Skin epidermis (tissue), 12 donors: ENCODE data around the gene ZNF783.
"Not testable (repeated sequence)": the region's sequence is repeated elsewhere in the genome, so short reads cannot be mapped to it uniquely, and the experiment has no call there.

ENCODE experiments used
- H3K27ac ChIP-seq, 21 experiments: fragments of 200-600 bp; sonication (generic) in 11 of 21; one replicate each; pipeline ENCODE4 v1.5.0; 2020; ENCODE audit warnings: mild to moderate bottlenecking in 3 of 21, inconsistent platforms in 2 of 21, moderate library complexity in 2 of 21
- H3K4me3 ChIP-seq, 7 experiments: fragments of 200-600 bp; sonication (generic) in 2 of 7; one replicate each; pipeline ENCODE4 v1.5.0; 2020; ENCODE audit warnings: inconsistent platforms in 2 of 7, mild to moderate bottlenecking in 2 of 7, moderate library complexity in 1 of 7

The ZNF783 gene

DNA sequence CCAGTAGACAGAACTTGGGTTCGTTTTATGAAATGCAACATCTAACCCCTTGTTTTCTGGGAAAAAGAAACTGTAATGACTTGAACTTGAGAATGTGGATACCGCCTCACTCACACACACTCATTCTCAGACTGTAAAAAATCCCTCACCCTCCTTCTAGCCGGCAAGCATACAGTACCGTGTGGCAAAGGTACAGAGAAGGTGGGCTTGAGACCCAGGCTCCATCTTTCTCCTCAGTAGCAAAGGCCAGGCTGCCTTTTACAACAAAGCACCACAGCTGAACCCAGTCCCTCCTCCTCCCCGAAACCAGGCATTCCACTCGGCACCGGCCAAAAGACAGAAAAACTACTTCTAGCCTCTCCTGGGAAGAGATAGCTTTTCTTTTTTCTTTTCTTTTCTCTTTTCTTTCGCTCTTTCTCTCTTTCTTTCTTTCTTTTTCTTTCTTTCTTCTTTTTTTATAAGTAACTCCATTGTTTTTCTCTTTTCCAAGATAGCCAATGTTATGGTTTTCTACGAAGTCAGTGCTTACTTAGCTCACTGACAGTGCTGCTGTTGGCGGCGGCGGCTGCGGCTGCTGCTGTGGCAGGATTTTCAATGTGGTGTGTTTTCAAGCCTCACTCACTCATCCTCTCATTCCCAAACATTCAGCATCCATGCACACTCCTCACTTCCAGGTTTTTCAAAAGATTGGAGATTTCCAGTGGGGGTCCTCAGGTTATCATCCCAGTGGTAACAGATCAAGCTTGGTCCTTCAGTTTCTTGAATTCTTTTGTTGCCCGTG, 59.3 kb downstream of the ZNF783 start:
- Histone ChIP-seq H3K27ac (peak overlapping the region in 1 of 21 experiments; percentile 50), H3K4me3 (peak overlapping the region in 2 of 7 experiments; percentile 4 to 19)

- H3K27ac ChIP-seq, result peak overlapping the region in 1 of 21 experiments; percentile 50
- peak overlapping the region in 2 of 7 experiments; percentile 4 to 19 for H3K4me3 ChIP-seq
Measured at GRCh38 chr7:149321978-149322541, 60.1 kb downstream of the ZNF783 start.

- H3K27ac ChIP-seq, result no peak overlapping the region
- H3K4me3 ChIP-seq, result no peak overlapping the region
Measured at GRCh38 chr7:149322737-149323136, 60.7 kb downstream of the ZNF783 start.

DNA sequence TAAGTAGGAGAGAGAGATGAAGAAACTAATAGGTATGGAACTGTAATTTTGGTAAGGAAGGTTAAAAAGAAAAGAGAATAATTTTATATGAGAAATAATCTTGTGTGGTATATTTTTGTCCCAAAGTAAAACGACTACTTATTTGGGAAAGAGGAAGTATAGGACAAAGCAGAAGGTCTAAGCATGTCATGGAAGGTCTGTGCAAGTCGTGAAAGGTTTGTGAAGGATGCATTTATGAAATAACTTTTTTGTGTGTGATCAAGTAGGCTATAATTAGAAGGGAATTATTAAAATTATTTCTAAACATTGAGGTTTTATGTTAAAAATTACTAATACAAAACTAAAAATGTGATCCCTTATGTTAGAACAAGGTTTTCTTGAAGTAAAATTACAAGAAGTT, 63.3 kb downstream of the ZNF783 start:
- Histone ChIP-seq H3K27ac (no peak overlapping the region), H3K4me3 (no peak overlapping the region)

GRCh38 chr7:149329265-149329664, 67.3 kb downstream of the ZNF783 start:
- H3K27ac ChIP-seq, result no peak overlapping the region
- H3K4me3 ChIP-seq, result no peak overlapping the region

GRCh38 chr7:149329766-149330334, 67.9 kb downstream of the ZNF783 start:
- no peak overlapping the region for H3K27ac ChIP-seq
- H3K4me3 ChIP-seq, result no peak overlapping the region

DNA sequence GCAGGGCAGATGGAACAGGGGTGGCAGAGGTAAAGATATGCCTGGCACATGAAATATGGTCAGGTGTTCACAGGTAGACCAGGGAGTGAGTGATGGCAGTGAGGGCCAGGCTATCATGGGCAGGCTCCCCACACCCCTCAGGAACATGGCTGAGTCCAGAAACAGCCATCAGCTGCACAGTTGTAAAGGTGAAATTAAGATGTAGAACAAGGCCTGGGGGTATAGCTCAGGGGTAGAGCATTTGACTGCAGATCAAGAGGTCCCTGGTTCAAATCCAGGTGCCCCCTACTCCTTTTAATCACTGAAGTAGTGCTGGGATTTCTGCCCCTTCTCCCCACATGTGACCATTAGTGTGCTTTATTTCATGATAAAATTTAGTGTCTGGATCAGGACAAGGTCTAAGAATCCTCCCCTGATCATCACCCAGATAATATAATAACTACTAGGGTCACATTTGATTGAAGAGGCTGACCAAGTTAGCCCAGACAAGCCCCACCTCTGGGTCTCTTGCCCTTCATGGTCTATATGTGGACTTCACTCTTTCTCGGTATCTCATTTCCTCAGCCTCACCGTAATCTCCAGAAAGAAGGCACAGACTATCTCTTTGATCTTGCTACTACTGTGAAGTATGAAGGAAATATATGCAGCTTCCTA, 69.0 kb downstream of the ZNF783 start:
- H3K27ac ChIP-seq, result no peak overlapping the region

GRCh38 chr7:149332602-149333320, 70.8 kb downstream of the ZNF783 start:
- H3K4me3 ChIP-seq, H3K27ac ChIP-seq: not testable (repeated sequence)

More for the DNA sequence above, 69.0 kb downstream of the ZNF783 start:
- no peak overlapping the region for H3K4me3 ChIP-seq

DNA sequence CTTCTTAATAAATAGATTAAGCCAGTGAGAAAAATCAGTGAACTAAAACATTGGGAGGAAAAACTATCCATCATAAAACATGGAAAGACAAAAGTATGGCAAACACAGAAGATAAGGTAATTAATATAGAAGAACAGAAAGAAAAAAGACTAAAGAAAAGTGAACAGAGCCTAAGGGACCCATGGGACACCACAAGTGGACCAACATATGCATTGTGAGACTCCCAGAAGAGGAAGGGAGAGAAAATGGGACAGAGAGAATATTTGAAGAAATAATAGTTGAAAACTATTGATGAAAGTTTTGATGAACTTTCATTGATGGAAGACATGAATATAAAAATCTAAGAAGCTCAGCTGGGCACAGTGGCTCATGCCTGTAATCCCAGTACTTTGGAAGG, 71.3 kb downstream of the ZNF783 start:
- no peak overlapping the region for H3K27ac ChIP-seq

DNA sequence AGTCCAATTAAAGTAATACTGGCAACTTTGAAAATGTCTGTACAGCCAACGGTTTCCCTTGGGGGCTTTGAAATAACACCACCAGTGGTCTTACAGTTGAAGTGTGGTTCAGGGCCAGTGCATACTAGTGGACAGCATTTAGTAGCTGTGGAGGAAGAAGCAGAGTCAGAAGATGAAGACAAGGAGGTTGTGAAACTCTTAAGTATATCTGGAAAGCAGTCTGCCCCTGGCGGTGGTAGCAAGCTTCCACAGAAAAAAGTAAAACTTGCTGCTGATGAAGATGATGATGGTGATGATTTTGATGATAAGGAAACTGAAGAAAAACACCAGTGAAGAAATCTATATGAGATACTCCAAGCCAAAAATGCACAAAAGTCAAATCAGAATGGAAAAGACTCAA, 72.2 kb downstream of the ZNF783 start:
- Histone ChIP-seq H3K4me3 (no peak overlapping the region), H3K27ac (no peak overlapping the region)

More for the DNA sequence above, 71.3 kb downstream of the ZNF783 start:
- H3K4me3 ChIP-seq, result no peak overlapping the region
